Erythroblast (primary cell): ENCODE results near the gene DPRX.

ENCODE experiments used
- GATA1 ChIP-seq: IDR thresholded peaks from 2 replicates; pipeline ENCODE4 v1.6.1; 2011; ENCODE audit warnings: low read depth, mild to moderate bottlenecking, control low read depth, low read length, moderate library complexity
- POLR2A ChIP-seq: IDR thresholded peaks from 2 replicates; pipeline ENCODE4 v1.6.1; 2011; ENCODE audit warnings: mild to moderate bottlenecking, low read length

GRCh38 chr19:53649746-53650593, 18.2 kb downstream of the DPRX start:
- TF ChIP-seq POLR2A (no peak), GATA1 (no peak)
